NAMALWA (cell line): Measurements from ENCODE around the gene ARFRP1.

Experiments used
- DNase-seq: peaks from one replicate; pipeline ENCODE4 v3.0.0-alpha.2; 2015; ENCODE audit warnings: low spot score

ARFRP1 gene

GRCh38 chr20:63690898-63691710 is 16.7 kb downstream of the ARFRP1 start:
- DNase-seq = no peak

- DNase-seq = no peak
These were observed 17.5 kb downstream of the ARFRP1 start for GRCh38 chr20:63690003-63690897.

DNA sequence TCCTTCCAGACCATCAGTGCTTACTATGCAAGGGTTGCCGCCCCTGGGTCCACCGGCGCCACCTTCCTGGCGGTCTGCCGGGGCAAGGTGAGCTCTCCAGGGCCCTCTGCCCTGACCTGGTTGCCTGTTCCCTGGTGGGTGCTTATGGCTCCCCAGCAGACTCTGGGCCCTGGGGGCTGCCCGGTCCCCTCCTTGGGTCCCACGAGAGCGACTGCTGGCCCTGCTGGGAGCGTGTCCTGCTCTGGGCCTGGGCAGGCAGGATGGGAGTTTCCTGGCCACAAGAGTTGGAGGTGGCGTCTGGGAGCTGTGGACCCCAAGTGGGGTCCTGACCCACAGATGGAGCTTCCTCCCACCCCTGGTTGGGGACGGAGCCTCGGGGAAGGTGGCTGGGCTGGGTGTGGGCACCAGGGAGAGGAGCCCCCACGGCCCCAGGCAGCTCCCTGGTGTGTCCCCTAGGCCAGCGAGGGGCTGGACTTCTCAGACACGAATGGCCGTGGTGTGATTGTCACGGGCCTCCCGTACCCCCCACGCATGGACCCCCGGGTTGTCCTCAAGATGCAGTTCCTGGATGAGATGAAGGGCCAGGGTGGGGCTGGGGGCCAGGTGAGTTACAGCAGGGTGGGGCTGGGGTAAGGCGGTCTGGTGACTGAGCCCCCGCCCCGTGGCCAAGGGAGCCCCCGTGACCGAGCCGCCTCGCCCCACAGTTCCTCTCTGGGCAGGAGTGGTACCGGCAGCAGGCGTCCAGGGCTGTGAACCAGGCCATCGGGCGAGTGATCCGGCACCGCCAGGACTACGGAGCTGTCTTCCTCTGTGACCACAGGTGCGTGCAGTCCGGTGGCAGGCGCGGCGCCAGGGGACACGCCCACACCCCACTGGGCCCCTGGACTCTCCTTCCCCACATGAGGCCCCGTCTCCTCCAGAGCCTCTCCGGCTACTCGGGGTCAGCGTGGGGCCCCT is 18.5 kb downstream of the ARFRP1 start:
- no peak for DNase-seq

GRCh38 chr20:63688228-63689045 is 19.3 kb downstream of the ARFRP1 start:
- no peak for DNase-seq

GRCh38 chr20:63687419-63688178 is 20.2 kb downstream of the ARFRP1 start:
- no peak for DNase-seq

GRCh38 chr20:63686492-63687321 is 21.1 kb downstream of the ARFRP1 start:
- no peak for DNase-seq

DNA sequence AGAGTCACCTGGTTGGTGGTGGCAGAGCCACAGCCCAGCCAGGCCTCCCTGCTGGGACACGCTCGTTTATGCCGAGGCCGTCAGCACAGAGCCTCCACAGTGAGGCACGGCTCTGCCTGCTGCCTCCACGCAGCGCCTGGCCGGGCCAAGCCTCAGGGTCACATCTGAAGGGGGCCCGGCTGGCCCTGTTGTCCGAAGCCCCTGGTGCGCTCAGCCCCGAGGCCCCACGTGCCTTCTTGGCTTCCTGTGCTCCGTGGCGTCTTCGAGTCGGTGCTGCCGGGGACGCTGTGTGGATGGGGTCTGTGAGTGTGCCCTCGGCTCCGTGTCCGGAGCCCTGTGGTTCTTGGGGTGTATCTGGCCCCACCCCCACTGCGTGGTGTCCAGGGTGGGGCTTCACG is 21.7 kb downstream of the ARFRP1 start:
- no peak for DNase-seq

DNA sequence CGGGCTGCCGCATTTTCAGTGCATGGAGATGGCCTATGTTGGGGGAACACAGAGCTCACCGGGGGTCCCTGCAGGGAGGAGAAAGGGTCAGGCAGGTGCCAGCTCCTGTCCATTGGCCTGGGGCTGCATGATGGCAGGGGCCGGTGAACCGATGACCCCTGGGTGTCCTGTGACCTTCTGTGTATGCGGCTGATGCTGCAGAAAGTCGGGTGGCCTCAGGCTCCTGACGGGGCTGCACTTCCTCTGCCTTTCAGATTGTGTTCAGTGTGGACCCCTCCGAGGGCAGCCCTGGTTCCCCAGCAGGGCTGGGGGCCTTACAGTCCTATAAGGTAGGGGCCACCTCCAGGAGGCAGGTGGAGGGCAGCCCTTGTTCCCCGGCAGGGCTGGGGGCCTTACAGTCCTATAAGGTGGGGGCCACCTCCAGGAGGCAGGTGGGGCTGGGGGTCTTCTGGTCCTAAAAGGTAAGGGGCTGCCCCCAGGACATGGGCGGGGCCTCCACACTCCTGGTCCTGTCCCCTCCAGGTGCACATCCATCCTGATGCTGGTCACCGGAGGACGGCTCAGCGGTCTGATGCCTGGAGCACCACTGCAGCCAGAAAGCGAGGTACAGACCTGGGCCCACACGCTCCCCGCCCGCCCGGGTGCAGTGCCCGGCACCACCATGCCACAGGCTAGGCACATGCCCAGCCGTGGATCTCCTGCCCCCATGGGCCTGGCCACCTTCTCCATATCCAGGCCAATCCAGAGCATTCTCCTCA is 22.3 kb downstream of the ARFRP1 start:
- DNase-seq = no peak

DNA sequence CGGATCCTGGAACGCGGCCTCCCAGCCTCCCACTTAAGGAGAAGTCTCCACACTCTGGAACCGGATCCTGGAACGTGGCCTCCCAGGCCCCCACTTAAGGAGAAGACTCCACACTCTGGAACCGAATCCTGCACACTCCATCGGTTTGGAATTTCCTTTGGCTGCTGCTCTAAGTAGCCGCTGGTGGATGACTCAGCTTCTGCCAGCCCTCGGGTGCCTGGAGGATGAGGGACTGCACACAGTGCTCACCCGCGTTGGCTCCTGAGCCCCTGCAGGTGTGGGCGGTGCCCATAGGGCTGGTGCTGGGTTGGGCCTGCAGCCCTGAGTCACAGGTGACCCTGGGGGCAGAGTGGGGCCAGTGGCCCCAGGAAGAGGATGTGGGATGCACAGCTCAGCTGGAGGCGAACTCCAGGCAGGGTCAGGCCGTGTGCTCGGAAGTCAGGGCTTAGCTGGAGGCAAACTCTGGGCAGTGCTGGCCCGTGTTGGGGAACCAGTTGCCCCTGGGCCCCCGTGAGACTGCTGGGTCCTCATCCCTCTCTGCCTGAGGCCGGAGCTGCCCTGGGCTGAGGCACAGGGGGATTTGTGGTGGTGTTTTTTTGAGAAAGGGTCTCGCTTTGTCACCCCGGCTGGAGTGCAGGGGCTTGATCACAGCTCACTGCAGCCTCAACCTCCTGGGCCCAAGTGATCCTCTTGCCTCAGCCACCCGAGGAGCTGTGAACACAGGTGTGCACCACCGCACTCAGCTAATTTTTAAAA is 25.2 kb downstream of the ARFRP1 start:
- no peak for DNase-seq

GRCh38 chr20:63681609-63682142 is 26.1 kb downstream of the ARFRP1 start:
- DNase-seq = no peak

- no peak for DNase-seq
These were observed 26.7 kb downstream of the ARFRP1 start for GRCh38 chr20:63680857-63681608.

- DNase-seq = no peak
These were observed 27.3 kb downstream of the ARFRP1 start for GRCh38 chr20:63680427-63680826.

DNA sequence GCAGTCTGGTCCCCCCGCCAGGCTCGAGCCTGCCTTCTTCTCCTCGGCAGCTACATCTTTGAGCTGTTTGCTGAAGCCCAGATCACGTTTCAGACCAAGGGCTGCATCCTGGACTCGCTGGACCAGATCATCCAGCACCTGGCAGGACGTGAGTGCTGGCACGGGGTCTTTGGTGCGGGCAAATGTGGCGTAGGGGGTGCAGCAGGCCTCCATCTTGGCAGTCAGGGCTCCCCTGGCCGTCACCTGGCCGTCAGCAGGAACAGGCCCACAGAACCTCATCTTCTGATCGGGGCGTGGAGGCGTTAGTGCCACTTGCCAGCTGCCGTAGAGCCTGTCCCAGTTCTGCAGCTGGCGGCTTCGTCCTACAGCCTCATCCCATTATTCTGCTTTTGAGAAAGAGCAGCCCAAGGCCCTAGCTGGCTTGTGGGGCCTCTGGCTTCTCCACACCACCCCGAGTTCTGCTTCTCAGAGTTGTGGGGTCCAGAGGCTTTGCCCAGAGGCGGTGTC is 27.9 kb downstream of the ARFRP1 start:
- no peak for DNase-seq

- DNase-seq = no peak
These were observed 28.9 kb downstream of the ARFRP1 start for GRCh38 chr20:63678667-63679465.

GRCh38 chr20:63678071-63678470 is 29.7 kb downstream of the ARFRP1 start:
- no peak for DNase-seq
